ENCODE measurements around the gene ZNF280B.

DNA sequence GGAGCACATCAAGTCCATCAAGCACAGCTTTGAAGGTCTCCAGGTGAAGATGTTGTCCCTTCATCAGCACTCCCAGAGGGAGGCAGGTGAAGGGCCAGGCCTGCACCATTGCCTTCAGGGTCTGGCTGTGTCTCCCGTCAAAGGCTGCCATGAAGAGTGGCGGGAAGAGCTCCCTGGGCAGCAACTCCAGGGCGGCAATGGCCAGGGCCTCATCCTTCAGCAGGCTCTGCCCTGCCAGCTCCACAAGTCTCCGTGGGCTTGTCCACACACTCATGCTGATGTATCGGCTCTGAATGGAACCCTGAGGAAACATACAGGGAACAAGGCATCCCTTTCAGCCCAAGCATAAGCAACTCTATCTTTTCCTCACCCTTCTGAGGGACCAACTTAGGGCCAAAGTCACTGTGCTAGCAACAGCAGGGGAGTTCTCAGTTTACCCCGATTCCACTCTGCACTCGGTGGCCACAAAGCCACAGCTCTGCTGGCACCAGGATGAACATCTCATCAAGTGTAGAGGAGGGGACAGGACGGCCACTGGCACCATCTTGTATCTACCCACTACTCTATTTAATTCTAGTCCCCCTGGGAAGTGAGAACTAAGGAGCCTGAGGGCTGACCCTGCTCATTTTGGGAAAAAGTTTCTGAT, 42.4 kb upstream of the ZNF280B start:
- TF ChIP-seq, protein P1, sequence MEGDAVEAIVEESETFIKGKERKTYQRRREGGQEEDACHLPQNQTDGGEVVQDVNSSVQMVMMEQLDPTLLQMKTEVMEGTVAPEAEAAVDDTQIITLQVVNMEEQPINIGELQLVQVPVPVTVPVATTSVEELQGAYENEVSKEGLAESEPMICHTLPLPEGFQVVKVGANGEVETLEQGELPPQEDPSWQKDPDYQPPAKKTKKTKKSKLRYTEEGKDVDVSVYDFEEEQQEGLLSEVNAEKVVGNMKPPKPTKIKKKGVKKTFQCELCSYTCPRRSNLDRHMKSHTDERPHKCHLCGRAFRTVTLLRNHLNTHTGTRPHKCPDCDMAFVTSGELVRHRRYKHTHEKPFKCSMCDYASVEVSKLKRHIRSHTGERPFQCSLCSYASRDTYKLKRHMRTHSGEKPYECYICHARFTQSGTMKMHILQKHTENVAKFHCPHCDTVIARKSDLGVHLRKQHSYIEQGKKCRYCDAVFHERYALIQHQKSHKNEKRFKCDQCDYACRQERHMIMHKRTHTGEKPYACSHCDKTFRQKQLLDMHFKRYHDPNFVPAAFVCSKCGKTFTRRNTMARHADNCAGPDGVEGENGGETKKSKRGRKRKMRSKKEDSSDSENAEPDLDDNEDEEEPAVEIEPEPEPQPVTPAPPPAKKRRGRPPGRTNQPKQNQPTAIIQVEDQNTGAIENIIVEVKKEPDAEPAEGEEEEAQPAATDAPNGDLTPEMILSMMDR (conservative IDR thresholded peaks at IDR 0.05; ENCODE audit: low read length): no peak
- TF ChIP-seq EZH2phosphoT487 (IDR thresholded peaks at IDR 0.05; ENCODE audit: borderline replicate concordance, low read depth, low read length): no peak

Measured in OCI-LY7 (cell line).